Measurements from ENCODE around the gene OSMR.

OSMR gene

DNA sequence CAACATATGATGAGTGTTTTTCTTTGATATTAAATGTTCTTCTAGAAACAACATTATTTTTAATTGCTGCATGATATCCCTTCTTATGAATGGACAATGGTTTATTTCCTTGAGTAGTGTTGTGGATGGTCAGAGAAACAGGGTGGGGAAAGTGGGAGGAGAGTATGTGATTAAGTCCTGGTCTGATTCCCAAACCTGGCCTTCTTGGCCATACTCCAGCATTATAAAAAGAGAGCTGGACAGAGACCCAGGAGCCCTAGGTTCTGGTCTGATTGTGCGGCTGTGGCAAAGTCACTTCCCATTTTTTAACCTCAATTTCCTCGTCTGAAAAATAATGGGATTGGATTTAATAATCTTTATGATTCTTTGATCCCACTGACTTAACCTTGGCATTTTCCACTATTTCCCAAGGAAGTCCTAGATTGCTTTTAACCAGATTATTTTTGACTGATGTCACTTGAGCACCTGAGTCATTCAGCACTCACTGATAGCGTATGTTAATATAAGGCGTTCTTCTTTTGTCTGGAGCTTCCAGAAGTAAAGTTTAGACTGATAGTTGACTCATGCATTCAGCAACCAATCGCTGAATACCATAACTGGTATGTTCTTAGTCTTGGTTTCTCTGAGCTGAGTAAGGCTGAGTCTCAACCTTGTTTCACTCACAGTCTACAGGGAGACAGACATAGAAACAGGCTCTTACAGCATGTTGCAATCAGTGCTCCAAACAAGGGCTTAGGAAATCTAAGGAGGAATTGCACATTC lies 26.2 kb downstream of the OSMR start:
- DNase-seq (ENCODE audit: low read depth in 2 of 2): no peak

DNA sequence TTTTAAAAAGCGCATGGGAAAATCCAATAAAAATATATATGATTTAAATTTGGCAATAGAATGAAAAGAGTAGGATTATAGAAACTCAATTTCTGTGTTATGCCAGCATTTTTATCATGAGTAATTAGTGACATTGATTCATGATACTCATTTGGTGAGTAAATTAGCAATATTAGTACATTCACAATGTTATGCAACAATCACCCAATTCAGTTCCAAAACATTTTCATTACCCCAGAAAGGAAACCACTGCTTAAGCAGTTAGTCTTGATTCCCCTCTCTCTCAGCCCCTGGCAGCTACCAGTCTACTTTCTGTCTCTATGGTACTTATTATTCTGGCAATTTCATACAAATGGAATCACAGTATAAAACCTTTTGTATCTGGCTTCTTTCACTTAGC lies 27.0 kb downstream of the OSMR start:
- DNase-seq (ENCODE audit: low read depth in 2 of 2): no peak

DNA sequence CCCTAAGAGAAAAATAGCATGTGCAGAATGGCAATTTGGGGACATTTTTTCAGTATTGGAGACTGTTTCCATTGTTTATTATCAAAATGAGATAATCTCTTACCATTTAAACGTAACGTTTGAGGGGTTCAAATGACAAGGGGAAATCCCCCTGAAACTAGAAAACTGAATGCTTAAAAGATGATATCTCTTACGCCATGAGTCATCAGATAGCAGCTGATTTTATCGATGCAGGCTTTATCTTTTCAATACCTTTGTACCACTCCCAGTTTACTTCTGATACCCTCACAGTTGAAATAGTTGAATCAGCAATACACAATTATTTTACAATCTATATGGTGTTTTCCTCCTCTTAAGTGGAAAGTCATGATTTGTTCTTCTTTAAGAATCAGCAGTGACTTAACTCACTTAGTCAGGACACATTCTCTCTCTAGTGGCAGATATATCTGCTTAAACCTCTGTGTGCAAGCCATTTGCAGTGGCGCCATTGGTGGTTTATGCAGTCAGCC lies 29.2 kb downstream of the OSMR start:
- DNase-seq (ENCODE audit: low read depth in 2 of 2): no peak

DNA sequence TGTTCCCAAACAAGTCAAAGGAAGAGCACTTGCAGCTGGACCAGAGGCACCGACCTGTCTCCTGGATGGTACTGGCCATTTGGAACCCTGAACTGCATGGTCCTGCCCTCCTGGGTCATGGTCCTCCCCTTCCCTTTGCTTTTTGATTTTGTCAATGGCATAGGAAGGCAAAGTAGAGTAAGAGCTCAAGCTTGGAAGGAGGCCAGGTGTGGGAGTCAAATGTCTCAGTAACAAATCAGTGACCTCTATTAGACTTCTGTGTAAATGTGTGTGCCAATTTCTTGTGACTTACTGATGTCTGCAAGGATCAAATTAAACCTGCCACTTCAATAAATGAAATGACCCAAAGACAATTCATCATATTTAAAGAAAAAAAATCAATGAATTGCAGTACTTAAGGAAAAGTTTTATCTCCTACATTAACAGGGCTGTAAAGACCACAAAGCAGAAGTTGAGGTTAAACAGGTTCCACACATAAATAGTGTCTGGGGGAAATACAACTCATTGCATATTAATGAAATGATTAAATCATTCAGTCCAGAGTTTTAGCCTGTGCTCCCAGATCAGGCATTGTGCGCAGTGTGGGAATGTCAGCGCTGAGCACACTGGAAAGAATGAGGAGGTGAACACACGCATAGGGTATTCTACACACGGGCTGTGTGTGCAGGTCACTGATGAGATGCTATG lies 32.7 kb downstream of the OSMR start:
- DNase-seq (ENCODE audit: low read depth in 2 of 2): no peak

DNA sequence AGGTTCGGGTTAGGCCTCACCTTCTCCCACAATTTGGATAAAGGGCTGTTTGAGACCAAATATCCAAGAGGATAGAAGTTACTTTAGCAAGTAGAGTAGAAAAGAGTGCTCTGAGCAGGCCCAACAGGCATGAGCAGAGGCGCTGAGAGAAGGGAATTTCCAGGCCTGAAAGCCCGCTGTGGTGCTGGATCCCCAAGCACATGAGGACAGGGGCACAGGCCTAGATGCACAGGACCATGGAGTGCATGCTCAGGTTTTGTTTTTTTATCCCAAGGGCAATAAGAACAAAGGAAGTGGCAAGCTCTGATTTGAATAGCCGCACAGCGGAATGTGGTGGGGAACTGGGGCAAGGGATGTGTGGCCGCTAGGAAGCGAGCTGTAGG lies 33.3 kb downstream of the OSMR start:
- no peak for DNase-seq (ENCODE audit: low read depth in 2 of 2)

DNA sequence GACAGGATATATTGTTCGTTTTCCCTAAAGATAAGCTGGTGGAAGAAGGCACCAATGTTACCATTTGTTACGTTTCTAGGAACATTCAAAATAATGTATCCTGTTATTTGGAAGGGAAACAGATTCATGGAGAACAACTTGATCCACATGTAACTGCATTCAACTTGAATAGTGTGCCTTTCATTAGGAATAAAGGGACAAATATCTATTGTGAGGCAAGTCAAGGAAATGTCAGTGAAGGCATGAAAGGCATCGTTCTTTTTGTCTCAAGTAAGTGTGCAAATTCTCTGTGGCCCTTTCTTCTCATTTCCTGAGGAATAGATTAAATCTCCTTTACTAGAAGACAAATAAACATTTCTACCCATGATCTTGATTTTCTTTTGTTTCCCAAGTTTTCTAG lies 38.0 kb downstream of the OSMR start:
- DNase-seq (ENCODE audit: low read depth in 2 of 2): no peak

DNA sequence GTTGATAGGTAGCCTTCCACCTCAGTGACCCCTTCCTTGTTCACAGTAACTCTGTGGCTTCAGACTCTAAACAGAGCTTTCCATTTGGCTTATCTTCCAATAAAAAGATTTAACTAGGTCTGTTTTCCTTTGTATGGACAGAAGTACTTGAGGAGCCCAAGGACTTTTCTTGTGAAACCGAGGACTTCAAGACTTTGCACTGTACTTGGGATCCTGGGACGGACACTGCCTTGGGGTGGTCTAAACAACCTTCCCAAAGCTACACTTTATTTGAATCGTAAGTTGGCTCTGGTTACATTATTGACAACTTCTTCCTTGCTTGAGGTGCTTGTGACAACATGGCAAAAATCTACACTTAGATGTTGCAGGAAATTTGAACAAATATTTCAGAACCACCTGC lies 39.4 kb downstream of the OSMR start:
- DNase-seq (ENCODE audit: low read depth in 2 of 2): no peak

DNA sequence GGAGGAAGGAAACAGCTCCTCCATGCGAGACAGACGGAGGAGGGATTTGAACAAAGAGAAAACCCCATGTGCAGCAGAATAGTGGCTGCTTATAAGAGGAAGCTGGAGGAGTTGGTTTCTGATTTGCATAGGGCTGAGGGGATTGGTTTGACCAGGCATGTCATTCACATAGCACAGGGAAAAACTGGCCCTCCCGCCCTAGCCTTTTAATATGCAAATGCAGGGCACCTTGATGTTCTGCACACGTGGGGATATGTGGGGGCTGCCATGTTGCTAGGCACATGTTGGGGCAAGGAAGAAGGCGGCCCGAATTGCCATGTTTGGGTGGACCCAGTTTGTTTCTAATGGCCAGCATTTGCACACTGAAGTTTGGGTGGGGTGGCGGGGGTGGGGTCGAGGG lies 42.2 kb downstream of the OSMR start:
- no peak for DNase-seq (ENCODE audit: low read depth in 2 of 2)

DNA sequence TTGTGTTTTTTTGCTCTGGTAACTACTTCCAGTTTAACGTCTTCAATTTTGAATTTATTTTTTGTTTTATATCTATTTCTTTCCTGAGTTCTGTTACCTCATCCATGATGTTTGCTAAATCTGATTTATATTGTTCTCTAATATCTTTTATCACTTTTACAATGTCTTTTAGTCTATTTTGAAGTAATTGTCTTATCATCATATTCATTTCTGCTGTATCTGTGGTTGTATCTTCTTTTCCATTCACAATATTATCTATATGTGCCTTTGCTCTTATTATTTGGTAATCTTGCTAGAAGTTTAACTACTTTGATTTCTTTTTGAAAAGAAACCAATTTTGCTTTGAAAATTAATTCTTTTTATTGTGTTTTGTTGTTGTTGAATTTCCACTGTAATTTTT lies 43.6 kb downstream of the OSMR start:
- no peak for DNase-seq (ENCODE audit: low read depth in 2 of 2)

DNA sequence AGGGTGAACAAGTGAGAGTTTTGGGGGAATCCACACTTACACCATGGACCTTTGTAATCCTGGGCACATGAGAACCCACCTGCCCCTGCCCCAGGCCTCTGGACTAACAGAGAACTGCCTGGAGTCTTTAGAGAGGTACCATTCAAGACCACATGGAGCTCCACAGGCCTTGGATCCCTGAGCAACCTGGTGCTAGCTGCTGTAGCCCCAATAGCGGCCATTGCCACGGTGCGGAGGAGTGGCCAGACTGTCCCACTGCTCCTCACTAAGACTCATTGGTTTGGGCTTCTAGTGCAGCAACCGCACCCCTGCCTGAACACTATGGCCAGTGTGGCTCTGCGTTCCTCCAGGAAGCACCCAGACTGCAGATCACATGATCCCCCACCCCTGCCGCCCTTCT lies 45.8 kb downstream of the OSMR start:
- DNase-seq (ENCODE audit: low read depth in 2 of 2): no peak

DNA sequence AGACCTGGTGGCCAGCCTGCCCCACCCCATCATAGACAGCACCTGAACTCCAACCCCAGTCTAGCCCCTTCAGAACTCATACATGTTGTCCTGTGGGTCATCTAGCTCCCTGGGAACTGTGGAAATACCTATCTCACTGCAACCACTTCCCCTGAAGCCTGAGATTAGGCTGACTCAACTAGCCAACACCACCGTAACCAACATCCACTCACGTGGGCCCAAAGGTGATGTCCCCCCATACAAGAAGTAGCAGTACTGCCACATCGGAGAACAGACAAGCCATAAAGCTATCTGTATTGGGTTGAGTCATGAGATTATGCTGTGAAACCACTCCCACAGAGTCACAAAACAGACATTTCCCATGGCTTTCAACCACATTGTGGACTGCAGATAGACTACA lies 46.6 kb downstream of the OSMR start:
- no peak for DNase-seq (ENCODE audit: low read depth in 2 of 2)

DNA sequence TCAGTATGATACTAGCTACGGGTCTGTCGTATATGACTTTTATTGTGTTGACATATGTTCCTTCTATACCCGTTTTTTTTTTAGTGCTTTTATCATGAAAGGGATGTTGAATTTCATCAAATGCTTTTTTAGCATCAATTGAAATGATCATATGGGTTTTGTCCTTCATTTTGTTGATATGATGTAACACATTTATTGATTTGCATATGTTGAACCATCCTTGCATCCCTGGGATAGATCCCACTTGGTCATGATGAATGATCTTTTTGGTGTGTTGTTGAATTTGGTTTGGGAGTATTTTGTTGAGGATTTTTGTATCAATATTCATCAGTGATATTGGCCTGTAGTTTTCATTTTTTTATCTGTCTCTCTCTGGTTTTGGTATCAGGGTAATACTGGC lies 50.9 kb downstream of the OSMR start:
- DNase-seq (ENCODE audit: low read depth in 2 of 2): no peak

DNA sequence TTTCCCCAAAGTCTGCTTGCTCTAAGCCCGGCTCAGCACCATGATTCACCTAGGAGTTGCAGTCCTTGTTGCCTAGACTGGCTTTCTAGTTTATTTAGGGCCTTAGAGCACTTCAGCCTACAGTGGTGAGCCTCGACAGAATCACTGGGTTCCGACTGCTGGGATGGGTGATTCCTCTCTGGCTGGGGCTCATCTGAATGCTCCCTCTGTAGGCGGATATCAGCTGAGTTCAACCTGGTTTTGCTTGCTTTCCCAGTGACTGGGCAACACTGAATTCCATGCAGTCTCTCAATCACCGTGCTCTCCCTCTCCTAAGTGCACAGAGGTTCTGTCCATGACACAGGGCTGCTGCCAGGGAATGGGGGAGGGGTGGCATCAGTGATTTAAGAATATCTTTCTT lies 54.1 kb downstream of the OSMR start:
- no peak for DNase-seq (ENCODE audit: low read depth in 2 of 2)

DNA sequence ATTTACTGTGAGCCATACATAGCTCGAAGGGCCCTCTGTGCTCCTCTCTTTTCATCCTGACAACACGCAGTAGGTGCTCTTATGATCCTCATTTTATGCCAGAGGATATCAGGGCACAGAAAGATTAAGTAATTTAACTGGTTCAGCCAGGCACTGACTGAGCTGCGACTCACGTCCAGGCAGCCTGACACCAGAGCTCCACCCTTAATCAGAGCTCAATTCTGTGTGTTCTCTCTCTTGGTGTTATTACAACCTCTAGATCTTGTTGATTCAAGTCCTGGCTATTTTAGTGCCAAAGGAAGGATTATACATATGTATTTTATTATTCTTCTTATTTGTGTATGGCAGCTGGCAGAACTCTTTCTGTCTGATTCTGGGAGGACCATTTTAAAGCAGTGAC lies 59.7 kb downstream of the OSMR start:
- no peak for DNase-seq (ENCODE audit: low read depth in 2 of 2)

DNA sequence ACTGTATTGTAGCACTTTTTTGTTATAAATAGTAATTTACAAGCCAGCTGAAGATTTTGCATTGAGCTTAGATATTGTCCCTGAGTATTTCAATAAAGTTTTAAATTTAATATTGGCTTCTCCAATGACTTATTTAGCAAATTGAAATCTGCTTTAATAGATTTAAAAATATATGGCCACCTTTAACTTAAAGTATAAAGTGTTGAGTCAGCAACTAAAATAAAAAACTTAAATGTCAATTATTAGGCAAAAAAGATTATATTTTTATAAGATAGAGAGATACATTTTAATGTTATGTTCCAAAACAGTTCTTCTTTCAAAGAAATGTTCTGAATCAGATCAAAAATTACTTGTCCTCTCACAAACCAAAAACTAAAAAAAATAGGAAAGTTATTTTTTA lies 60.7 kb downstream of the OSMR start:
- no peak for DNase-seq (ENCODE audit: low read depth in 2 of 2)

DNA sequence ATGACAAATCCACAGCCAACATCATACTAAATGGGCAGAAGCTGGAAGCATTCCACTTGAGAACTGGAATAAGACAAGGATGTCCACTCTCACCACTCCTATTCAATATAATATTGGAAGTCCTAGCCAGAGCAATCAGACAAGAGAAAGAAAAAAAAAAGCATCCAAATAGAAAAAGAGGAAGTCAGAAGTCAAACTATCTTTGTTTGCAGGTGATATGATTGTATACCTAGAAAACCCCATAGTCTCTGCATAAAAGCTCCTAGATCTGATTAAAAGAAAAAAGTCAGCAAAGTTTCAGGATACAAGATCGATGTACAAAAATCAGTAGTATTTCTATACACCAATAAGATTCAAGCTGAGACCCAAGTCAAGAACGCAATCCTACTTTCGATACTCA lies 66.1 kb downstream of the OSMR start:
- no peak for DNase-seq (ENCODE audit: low read depth in 2 of 2)

DNA sequence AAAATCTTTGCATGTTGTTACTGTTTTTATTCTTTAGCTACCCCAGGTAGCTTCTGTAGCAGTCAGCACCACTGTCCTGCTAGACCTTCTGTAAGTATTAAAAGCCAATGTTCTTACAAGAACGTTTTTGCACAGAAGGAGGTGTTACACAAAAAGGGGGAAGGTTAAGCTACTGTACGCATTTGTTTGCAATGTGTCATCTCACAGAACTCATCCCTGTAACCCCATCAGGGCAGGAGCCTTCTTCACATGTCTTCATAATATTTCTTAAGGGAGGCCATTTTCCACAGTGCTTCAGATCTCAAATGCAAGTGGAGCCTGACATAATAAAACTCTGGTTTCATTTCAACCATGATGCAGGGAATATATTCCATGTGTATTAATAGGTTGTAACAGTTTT lies 67.9 kb downstream of the OSMR start:
- no peak for DNase-seq (ENCODE audit: low read depth in 2 of 2)

DNA sequence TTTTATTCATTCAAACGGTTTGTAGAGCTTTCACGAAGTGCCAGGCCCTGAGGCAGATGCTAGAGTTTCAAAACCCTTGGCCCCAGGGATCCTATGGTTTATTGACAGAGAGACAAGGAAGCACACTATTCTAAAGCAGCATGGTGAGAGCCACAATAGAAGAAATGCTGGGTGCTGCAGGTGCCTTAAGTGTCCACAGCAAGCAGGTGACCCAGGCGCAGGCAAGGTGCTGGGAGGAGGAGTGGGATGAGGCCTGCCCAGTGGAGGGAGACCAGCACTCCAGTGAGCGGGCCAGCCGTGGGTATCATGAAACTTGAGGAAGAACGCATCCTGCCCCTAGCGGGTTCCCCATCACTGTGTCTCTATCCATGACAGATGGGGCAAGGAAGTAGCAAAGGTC lies 71.0 kb downstream of the OSMR start:
- DNase-seq (ENCODE audit: low read depth in 2 of 2): no peak

DNA sequence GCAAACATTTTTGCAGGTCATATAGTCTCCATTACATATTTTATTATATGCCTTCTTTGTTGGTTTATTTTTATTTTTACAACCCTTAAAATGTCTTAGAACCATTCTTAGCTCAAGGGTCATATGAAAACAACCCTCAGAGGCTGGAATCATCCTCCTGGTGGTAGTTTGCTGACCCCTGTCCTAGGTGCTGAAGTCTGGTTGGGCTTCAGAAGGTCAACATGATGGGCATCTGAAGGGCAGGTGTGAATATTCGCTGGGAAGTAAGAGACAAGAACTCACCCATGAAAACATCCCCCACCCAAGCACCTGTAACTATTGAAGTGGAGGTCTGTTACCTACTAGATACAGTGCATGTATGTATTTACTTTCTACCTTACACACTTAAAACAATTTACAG lies 75.4 kb downstream of the OSMR start:
- DNase-seq (ENCODE audit: low read depth in 2 of 2): no peak

DNA sequence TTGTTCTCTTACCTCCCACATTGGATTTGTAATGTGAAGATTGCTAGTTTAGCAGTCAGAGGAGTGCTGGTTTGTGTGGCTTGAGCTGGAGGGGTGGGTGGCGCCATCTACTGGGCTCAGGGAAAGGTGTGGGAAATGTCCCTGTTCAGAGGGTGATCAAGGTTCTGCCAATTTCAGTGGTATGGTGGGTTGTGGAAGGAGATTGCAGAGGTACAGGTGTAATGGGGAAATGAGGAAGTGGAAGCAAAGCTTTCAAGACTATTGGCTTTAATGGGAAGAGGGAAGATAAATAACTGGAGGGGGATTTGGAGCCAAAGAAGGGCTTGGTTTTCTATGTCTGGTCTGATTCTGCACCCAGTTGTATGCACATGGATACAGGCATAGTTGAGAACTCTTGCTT lies 76.4 kb downstream of the OSMR start:
- peak; percentile 16 to 42 for DNase-seq (ENCODE audit: low read depth in 2 of 2)

DNA sequence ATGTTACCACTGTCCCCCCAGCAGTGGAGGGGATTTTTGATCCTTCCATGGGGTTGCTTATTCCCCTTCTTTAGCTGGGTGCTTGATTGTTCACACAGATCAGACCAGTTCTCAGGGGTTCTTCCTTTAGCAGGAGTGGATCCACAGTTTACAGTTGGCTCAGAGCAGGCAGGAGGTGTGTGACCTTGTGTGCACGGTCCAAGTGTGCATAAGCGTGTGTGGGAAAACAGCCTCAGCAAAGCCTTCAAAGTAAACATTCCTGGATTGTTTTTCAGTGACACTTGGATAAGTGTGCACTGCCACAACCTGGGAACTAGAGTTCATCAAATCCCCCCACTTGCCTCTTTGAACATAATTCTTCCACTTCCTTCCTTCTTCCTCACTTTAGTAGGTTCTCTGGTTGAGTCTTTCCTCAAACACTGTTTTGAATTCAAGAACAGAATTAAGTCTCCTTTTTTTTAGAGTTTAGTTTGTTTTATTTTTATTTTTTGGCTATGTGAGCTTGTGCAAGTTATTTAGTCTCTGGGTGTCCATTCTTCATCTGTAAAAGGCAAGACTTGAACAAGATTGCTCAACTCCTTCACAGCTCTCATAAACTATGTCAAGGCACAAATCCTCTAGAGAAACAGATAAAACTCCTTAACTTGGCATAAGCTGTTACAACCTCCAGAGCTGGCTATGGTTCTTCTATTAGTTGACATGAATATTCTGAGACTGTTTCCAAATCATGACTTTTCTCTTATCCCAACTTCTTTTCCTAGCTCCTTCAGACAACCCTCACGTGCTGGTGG lies 78.0 kb downstream of the OSMR start:
- no peak for DNase-seq (ENCODE audit: low read depth in 2 of 2)

DNA sequence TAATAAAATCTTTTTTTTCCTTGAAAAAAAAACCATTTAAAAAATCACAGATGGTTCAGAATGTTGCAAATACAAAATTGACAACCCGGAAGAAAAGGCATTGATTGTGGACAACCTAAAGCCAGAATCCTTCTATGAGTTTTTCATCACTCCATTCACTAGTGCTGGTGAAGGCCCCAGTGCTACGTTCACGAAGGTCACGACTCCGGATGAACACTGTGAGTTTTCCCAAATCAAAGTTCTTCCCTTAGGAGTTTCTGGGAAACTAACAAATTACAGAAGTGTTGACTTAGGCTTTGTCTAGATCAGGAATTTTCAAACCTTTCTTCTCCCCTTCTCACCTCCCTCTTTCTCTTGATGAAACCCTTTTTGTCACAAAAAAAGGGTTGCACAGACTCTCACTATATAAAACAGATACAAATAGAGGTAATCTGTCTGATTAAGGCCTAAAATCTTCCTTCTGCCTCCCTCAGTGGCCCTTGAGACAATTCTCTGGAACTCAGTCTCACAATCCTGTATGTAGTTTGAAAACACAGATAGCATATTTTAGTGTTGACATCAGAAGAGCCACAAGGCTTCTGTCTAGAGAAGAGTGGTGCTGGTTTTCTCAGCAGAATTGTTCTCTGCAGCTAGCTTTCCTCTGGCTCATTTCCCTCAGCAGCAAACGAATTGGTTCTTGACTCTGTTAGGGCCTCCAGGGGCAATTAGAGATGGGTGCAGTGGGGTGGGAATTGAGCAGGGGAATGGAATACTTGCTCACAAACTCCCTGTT lies 79.5 kb downstream of the OSMR start:
- no peak for DNase-seq (ENCODE audit: low read depth in 2 of 2)
